ENCODE results near the gene CNTNAP2.

DNA sequence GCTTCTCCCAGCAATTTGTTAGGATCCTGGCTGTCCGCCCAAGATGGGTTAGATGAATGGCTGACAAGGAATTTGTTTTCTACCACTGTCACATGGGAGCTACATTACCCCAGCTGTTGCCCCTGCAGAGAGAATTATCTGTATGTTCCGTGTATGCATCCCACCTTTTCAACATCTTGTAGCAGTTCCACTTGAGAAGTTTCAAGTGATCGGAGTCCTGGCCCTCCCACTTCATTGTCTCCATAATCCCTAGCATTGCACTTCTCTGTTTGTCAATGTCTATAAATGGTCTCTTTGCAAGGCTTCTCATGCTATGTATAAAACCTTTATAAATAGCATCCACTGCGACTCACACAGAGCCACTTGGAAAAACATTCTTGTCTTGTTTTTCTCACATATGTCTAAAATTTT is 972.5 kb downstream of the CNTNAP2 start:
- TF ChIP-seq POLR2AphosphoS5 (IDR thresholded peaks at IDR 0.05; ENCODE audit: borderline replicate concordance, low read depth, low read length) (no peak), EZH2 (IDR thresholded peaks at IDR 0.05) (no peak)
